ENCODE results near the gene DDX49. TPM values are rescaled to one million over a fixed set of nuclear protein-coding genes. Genes with fewer than 3 reads are reported as not detected.

Gene DDX49
- total and polyA plus RNA-seq, 2 of the 4 experiments (the other 2 are of a cell fraction), result 50.9 to 52.1 TPM

DNA sequence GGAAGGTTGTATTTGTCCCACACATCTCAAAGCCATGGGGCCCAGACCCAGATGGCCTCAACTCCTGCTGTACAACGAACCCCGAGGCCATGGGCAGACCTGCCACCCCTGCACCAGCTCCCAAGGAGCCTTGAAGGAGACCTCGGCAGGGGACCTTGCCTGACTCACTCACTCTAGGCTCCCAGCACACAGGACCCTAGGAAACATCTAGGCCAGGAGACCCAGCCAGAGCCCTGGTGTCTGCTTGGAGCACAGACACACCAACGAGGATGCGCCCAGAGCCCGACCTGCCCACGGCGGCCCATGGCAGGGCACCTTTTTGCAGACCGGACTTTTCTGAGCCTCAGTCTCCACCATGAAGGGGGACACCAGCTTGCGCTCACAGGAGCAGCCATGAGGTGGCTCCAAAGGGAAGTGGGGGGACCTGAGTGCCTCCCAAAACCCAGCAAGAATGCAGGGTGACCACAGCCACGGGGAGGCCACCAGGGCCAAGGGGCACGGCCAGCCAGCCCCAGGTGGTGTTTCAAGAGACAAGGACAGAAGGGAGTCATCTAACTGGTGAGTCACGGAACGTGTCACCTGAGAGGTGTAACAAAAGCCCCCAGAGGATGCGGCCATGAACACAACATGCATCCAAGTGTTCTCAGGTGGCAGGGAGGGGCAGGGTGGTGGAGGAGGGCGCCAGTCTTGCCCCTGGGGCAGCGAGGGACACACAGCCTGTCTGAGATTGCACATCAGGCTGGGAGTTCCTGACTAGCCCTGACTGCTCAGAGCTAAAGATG lies 18.6 kb upstream of the DDX49 start:
- no peak overlapping the region for H2BK20ac ChIP-seq (ENCODE audit: low read depth, low read length)
- no peak overlapping the region for H3K4me3 ChIP-seq (ENCODE audit: insufficient read depth, low read depth, low read length)
- H3K23ac ChIP-seq (ENCODE audit: low read depth, low read length), result no peak overlapping the region
- H3K36me3 ChIP-seq (ENCODE audit: control insufficient read depth, insufficient read depth, low read length), result peaks cover 50% of the 10 kb centered on the region
- no peaks in the 10 kb centered on the region for H3K9me1 ChIP-seq (ENCODE audit: insufficient read depth, low read length)
- H4K5ac ChIP-seq (ENCODE audit: low read depth, low read length), result no peak overlapping the region
- no peak overlapping the region for H3K27ac ChIP-seq (ENCODE audit: insufficient read depth, low read length)
- intact Hi-C loops (cut with micrococcal nuclease), result no loop called here
- H3K14ac ChIP-seq (replicated peaks; ENCODE audit: low read depth, low read length), result no peak overlapping the region
- peaks cover 2% of the 10 kb centered on the region; the same call in 1 of the 2 replicates for H3K4me1 ChIP-seq (ENCODE audit: control insufficient read depth, insufficient read depth, low read length)
- no peaks in the 10 kb centered on the region; the same call in 1 of the 2 replicates for H3K27me3 ChIP-seq (ENCODE audit: control insufficient read depth, insufficient read depth, low read length)
- no peak overlapping the region for H2BK120ac ChIP-seq (ENCODE audit: low read depth, low read length)
- H2AFZ ChIP-seq (replicated peaks; ENCODE audit: low read length, poor library complexity), result no peak overlapping the region
- H2BK15ac ChIP-seq (ENCODE audit: low read depth, low read length), result no peak overlapping the region
- peaks cover 0 to 3% of the 10 kb centered on the region in 2 experiments; a peak in 1 of 4 replicates for H3K79me1 ChIP-seq (ENCODE audit: low read depth in 1 of 2, low read length in 2 of 2)
- no peak overlapping the region for H3K56ac ChIP-seq (ENCODE audit: extremely low read depth, insufficient read depth, low read length)
- no peak overlapping the region for H4K8ac ChIP-seq (ENCODE audit: low read depth in 2 of 2, low read length in 2 of 2)
- 93% methylated on average over 12 of the region's 17 CpGs; no CpG with 5 or more reads in 1 of the 2 experiments for WGBS, 2 experiments (ENCODE audit: extremely low coverage in 2 of 2, insufficient read length in 1 of 2)
- no peak for ATAC-seq (ENCODE audit: low read depth)
- CTCF ChIA-PET, result no interaction called here
- H3K4ac ChIP-seq (ENCODE audit: low read depth, low read length), result no peak overlapping the region
- H3K9me3 ChIP-seq (ENCODE audit: control insufficient read depth, insufficient read depth, low read length), result no peaks in the 10 kb centered on the region
- BruUV-seq (replicated peaks), result no TSS peak
- no peak overlapping the region for H3K18ac ChIP-seq (ENCODE audit: low read depth, low read length)
- peaks cover 28% of the 10 kb centered on the region for H4K20me1 ChIP-seq (ENCODE audit: insufficient read depth, low read length)
- POLR2A ChIA-PET (ENCODE audit: unreplicated experiment), result interaction anchor here (0.5 kb wide), 1 partner anchor 344 kb away, joined by 5 read pairs; no protein-coding TSS in a partner anchor
- dilution Hi-C loops (cut with HindIII; ENCODE audit: low sequenced_read_pairs, unreplicated experiment), result no loop called here
- H2AK5ac ChIP-seq (ENCODE audit: low read depth, low read length), result no peak overlapping the region
- H2AK9ac ChIP-seq (replicated peaks; ENCODE audit: low read depth, low read length, poor library complexity), result no peak overlapping the region
- H2BK5ac ChIP-seq (ENCODE audit: low read depth, low read length, poor library complexity, severe bottlenecking), result no peak overlapping the region
- H3K9ac ChIP-seq (ENCODE audit: low read depth, low read length), result no peak overlapping the region
- no peak for DNase-seq
- no peak overlapping the region for H4K91ac ChIP-seq (ENCODE audit: insufficient read depth, low read depth, low read length)
- TF ChIP-seq NFE2L2 (IDR thresholded peaks at IDR 0.05; ENCODE audit: low read depth, low read length) (no peak), FOS (IDR thresholded peaks at IDR 0.05; ENCODE audit: low read depth, low read length) (no peak), RAD21 (IDR thresholded peaks at IDR 0.05; ENCODE audit: low read length) (no peak), CHD1 (IDR thresholded peaks at IDR 0.05; ENCODE audit: low read depth, low read length) (no peak), RFX5 (IDR thresholded peaks at IDR 0.05; ENCODE audit: low read depth, low read length) (no peak)
- in situ Hi-C loops (cut with MboI; ENCODE audit: low sequenced_read_pairs), result no loop called here
- no peak overlapping the region for H3K4me2 ChIP-seq (ENCODE audit: low read depth, low read length)
